GM12878 (cell line): Measurements from ENCODE around the gene DPF3. TPM values are rescaled to one million over a fixed set of nuclear protein-coding genes. Genes with fewer than 3 reads are reported as not detected.

Experiments
- ATAC-seq: fragments of 200-7000 bp; cut with Tn5 transposase; 3 replicates; pipeline ENCODE4 v1.9.1; 2020; ENCODE audit warnings: mild to moderate bottlenecking, moderate library complexity
- BruUV-seq: library from RNA; stranded (reverse); fragments of 400-500 nt; replicated peaks from 2 replicates; lab custom pipeline; 2021; lab: Mats Ljungman, UMichigan
- CTCF ChIA-PET: fragments of 300-600 bp; sonication (Branson Sonifier 250); formaldehyde crosslinking; extraction: SDS; loops from one replicate; lab custom pipeline; 2021; ENCODE audit warnings: inconsistent platforms; lab: Yijun Ruan, JAX
- POLR2A ChIA-PET: fragments of 350-600 bp; formaldehyde crosslinking; extraction: SDS; loops from one replicate; lab custom pipeline; 2021; ENCODE audit warnings: inconsistent platforms; lab: Charles Lee
- RAD21 ChIA-PET: fragments of 300-600 bp; sonication (Branson Sonifier 250); formaldehyde crosslinking; loops from one replicate; lab custom pipeline; 2023; ENCODE audit warnings: antibody characterized with exemption; ENCODE audit not compliant: unreplicated experiment; lab: Charles Lee
- SMC1A ChIA-PET: fragments of 300-600 bp; sonication (Branson Sonifier 250); formaldehyde crosslinking; loops from one replicate; lab custom pipeline; 2023; ENCODE audit not compliant: unreplicated experiment, uncharacterized antibody; lab: Charles Lee
- DNase-seq: peaks from one replicate; pipeline ENCODE4 v3.0.0-alpha.2; 2011; ENCODE audit warnings: low read depth, low spot score
- FAIRE-seq: peaks from 3 replicates; lab custom pipeline; 2011; peaks lifted over from hg19 to GRCh38; lab: Jason Lieb, UNC
- H2AFZ ChIP-seq: 2 replicates; pipeline ENCODE4 v1.6.0; 2011; ENCODE audit warnings: low read depth, low read length, control low read depth; ENCODE audit not compliant: control insufficient read depth
- H3K27ac ChIP-seq: 2 replicates; pipeline ENCODE4 v1.5.1; 2011; ENCODE audit warnings: control low read depth; ENCODE audit not compliant: control insufficient read depth, insufficient read depth
- H3K27me3 ChIP-seq, 2 experiments: replicated peaks in 1 of 2; 2 replicates each; pipeline versions ENCODE4 v1.6.0 to v1.6.1; 2011; ENCODE audit warnings: low read length in 1 of 2; ENCODE audit not compliant: control insufficient read depth in 2 of 2, insufficient read depth in 2 of 2
- H3K36me3 ChIP-seq, 2 experiments: 2 replicates each; pipeline ENCODE4 v1.5.1; 2011; ENCODE audit warnings: low read length in 1 of 2; ENCODE audit not compliant: control insufficient read depth in 2 of 2, insufficient read depth in 2 of 2
- H3K4me1 ChIP-seq: 2 replicates; pipeline ENCODE4 v1.6.1; 2011; ENCODE audit warnings: mild to moderate bottlenecking, low read length, moderate library complexity, mixed read lengths; ENCODE audit not compliant: control insufficient read depth, insufficient read depth
- H3K4me2 ChIP-seq: 2 replicates; pipeline ENCODE4 v1.6.0; 2011; ENCODE audit warnings: control low read depth; ENCODE audit not compliant: control insufficient read depth, insufficient read depth
- H3K4me3 ChIP-seq: fragments of 200-600 bp; sonication (generic); 2 replicates; pipeline ENCODE4 v1.5.1; 2016
- H3K79me2 ChIP-seq: 2 replicates; pipeline ENCODE4 v1.6.0; 2011; ENCODE audit warnings: low read length; ENCODE audit not compliant: control insufficient read depth, insufficient read depth
- H3K9ac ChIP-seq: 2 replicates; pipeline ENCODE4 v1.8.0; 2011; ENCODE audit warnings: low read length, control low read depth, mixed read lengths; ENCODE audit not compliant: control insufficient read depth, insufficient read depth
- H3K9me3 ChIP-seq: replicated peaks from 3 replicates; pipeline ENCODE4 v1.5.1; 2011; ENCODE audit warnings: mild to moderate bottlenecking, low read length; ENCODE audit not compliant: control insufficient read depth, insufficient read depth
- H4K20me1 ChIP-seq: 2 replicates; pipeline ENCODE4 v1.6.0; 2011; ENCODE audit not compliant: control insufficient read depth, insufficient read depth
- EED ChIP-seq: sonication (generic); IDR thresholded peaks from 2 replicates; pipeline ENCODE4 v1.6.1; 2016; ENCODE audit warnings: antibody characterized with exemption, low read depth
- ETV6 ChIP-seq, 2 experiments: fragments of 450-650 bp in 1 of 2; IDR thresholded peaks in 1 of 2; conservative IDR thresholded peaks in 1 of 2; 2 replicates each; pipeline ENCODE4 v1.6.1; 2014; ENCODE audit warnings: antibody characterized with exemption in 1 of 2, borderline replicate concordance in 1 of 2, low read depth in 1 of 2, mild to moderate bottlenecking in 1 of 2, moderate library complexity in 1 of 2
- IKZF1 ChIP-seq: fragments of 450-650 bp; conservative IDR thresholded peaks from 2 replicates; pipeline ENCODE4 v1.6.1; 2017; ENCODE audit warnings: antibody characterized with exemption, mild to moderate bottlenecking
- IKZF2 ChIP-seq, 2 experiments: fragments of 450-650 bp; IDR thresholded peaks; 2 replicates each; pipeline ENCODE4 v1.6.1; 2017; ENCODE audit warnings: mild to moderate bottlenecking in 2 of 2, moderate library complexity in 2 of 2
- NFIC ChIP-seq: IDR thresholded peaks from 2 replicates; pipeline ENCODE4 v1.6.1; 2012; ENCODE audit warnings: low read depth, mild to moderate bottlenecking, inconsistent platforms, low read length, moderate library complexity
- PKNOX1 ChIP-seq: fragments of 450-650 bp; IDR thresholded peaks from 2 replicates; pipeline ENCODE4 v1.6.1; 2016; ENCODE audit warnings: mild to moderate bottlenecking
- RUNX3 ChIP-seq: IDR thresholded peaks from 2 replicates; pipeline ENCODE4 v1.6.1; 2012; ENCODE audit warnings: low read length, inconsistent platforms
- SPI1 ChIP-seq: IDR thresholded peaks from 2 replicates; pipeline ENCODE4 v1.6.1; 2011; ENCODE audit warnings: low read depth, mild to moderate bottlenecking, low read length, moderate library complexity, borderline replicate concordance; ENCODE audit not compliant: insufficient read depth
- ZBED1 ChIP-seq: IDR thresholded peaks from 2 replicates; pipeline ENCODE4 v1.6.1; 2016; ENCODE audit warnings: borderline replicate concordance
- WGBS: methylation state at CpG from one replicate; pipeline ENCODE4 v1.1.6; 2016; ENCODE audit warnings: low lambda C conversion rate; ENCODE audit not compliant: insufficient replicate concordance, insufficient coverage; ENCODE audit errors: missing lambda C conversion rate; 5-methylcytosine and 5-hydroxymethylcytosine counted together
- in situ Hi-C: fragments of 300-500 bp; cut with MboI; formaldehyde crosslinking; loops from 9 replicates; pipeline ENCODE4 v1.14.3; 2018; ENCODE audit warnings: mixed read lengths
- intact Hi-C: fragments of 100-400 bp; cut with micrococcal nuclease; formaldehyde crosslinking; loops from one replicate; pipeline ENCODE4 v1.14.2; 2022; ENCODE audit not compliant: unreplicated experiment
- polyA plus RNA-seq, 11 experiments: library from polyadenylated mRNA; depleted of rRNA in 4 of 11; unstranded in 6 of 11; stranded (reverse) in 5 of 11; fragments of >200 nt; fragmentation: Nextera tagmentation in 4 of 11; fragmentation: Illumina TruSeq in 1 of 11; extraction: Ambion mirVana in 4 of 11; extraction: Trizol in 1 of 11; gene quantifications; 1 replicate in 1 of 11; 2 replicates in 10 of 11; pipeline versions ENCODE4 v1.2.1 to v1.2.3, GENCODE V29; 2011 to 2016; ENCODE audit warnings: inconsistent platforms in 2 of 11, missing spikeins in 2 of 11, low read depth in 1 of 11
- total RNA-seq, 4 experiments: library from RNA; depleted of rRNA in 3 of 4; stranded (reverse); fragments of >200 nt in 3 of 4; fragmentation: Illumina TruSeq in 1 of 4; extraction: Trizol in 1 of 4; gene quantifications; 2 replicates each; pipeline versions ENCODE4 v1.2.1 to v1.2.3, GENCODE V29; 2013 to 2021
- TF ChIP-seq, protein P1 (sequence below): fragments of 450-650 bp; IDR thresholded peaks from 2 replicates; pipeline ENCODE4 v1.6.1; 2017; ENCODE audit warnings: low read depth, mild to moderate bottlenecking, moderate library complexity

The DPF3 gene
- total and polyA plus RNA-seq, 10 of the 15 experiments (the other 5 are each of a cell fraction or from before 2014, with no cell fraction given): 0.69 to 8.0 (median 2.2) TPM

GRCh38 chr14:72883961-72884360, 9.9 kb downstream of the DPF3 start:
- H3K27ac ChIP-seq: no peak overlapping the region
- no peaks in the 10 kb centered on the region for H3K27me3 ChIP-seq
- no peak overlapping the region for H3K4me3 ChIP-seq
- DNase-seq: peak; percentile 60
- CTCF ChIA-PET: interaction anchor here (0.7 to 2.2 kb wide), 5 partner anchors 10 to 370 kb away, joined by 3 to 9 read pairs (median 4); partner anchors contain the start of gene DPF3
- no peak overlapping the region for H3K9ac ChIP-seq
- RAD21 ChIA-PET: interaction anchor here (0.8 to 1.2 kb wide), 3 partner anchors 20 to 167 kb away, joined by 3 to 7 read pairs (median 3); no protein-coding TSS in a partner anchor
- FAIRE-seq: no peak
- peak; percentile 86 for ATAC-seq
- H3K36me3 ChIP-seq: no peaks in the 10 kb centered on the region
- peaks cover 4% of the 10 kb centered on the region; the same call in 2 of the 3 replicates for H3K9me3 ChIP-seq
- no TSS peak for BruUV-seq
- no peaks in the 10 kb centered on the region for H4K20me1 ChIP-seq
- H2AFZ ChIP-seq: no peak overlapping the region
- intact Hi-C loops: no loop called here
- 5% methylated on average over 4 of the region's 4 CpGs for WGBS
- H3K79me2 ChIP-seq: no peaks in the 10 kb centered on the region
- POLR2A ChIA-PET: interaction anchor here (0.7 to 1.7 kb wide), 3 partner anchors 10 to 335 kb away, joined by 3 to 8 read pairs (median 4); partner anchors contain the start of gene DPF3
- SMC1A ChIA-PET: interaction anchor here (1.0 to 2.2 kb wide), 6 partner anchors 10 to 370 kb away, joined by 3 to 8 read pairs (median 4); no protein-coding TSS in a partner anchor
- no peak overlapping the region for H3K4me2 ChIP-seq
- H3K4me1 ChIP-seq: peaks cover 19% of the 10 kb centered on the region
- TF ChIP-seq SPI1 (0 out of 2 replicates have a peak, but pooled peaks have one; percentile 5), PKNOX1 (peak; percentile 44), ZBED1 (no peak), NFIC (peak; percentile 37; the same call in 1 of the 2 replicates), IKZF1 (peak; percentile 47), EED (peak; percentile 69), RUNX3 (peak; percentile 72), ETV6 (conservative IDR thresholded peaks at IDR 0.05 in 1 of 2, IDR thresholded peaks at IDR 0.05 in 1 of 2; ENCODE audit: borderline replicate concordance in 1 of 2, low read depth in 1 of 2) (peak in 1 of 2 experiments; percentile 40; a peak in 1 of 4 replicates), IKZF2 (IDR thresholded peaks at IDR 0.05) (peak in 1 of 2 experiments; percentile 59; a peak in 2 of 4 replicates)
- TF ChIP-seq, protein P1, sequence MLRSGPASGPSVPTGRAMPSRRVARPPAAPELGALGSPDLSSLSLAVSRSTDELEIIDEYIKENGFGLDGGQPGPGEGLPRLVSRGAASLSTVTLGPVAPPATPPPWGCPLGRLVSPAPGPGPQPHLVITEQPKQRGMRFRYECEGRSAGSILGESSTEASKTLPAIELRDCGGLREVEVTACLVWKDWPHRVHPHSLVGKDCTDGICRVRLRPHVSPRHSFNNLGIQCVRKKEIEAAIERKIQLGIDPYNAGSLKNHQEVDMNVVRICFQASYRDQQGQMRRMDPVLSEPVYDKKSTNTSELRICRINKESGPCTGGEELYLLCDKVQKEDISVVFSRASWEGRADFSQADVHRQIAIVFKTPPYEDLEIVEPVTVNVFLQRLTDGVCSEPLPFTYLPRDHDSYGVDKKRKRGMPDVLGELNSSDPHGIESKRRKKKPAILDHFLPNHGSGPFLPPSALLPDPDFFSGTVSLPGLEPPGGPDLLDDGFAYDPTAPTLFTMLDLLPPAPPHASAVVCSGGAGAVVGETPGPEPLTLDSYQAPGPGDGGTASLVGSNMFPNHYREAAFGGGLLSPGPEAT: no peak
- in situ Hi-C loops: no loop called here
